ENCODE data around the gene ARHGAP21. TPM values are rescaled to one million over a fixed set of nuclear protein-coding genes. Genes with fewer than 3 reads are reported as not detected.

The ARHGAP21 gene
- total RNA-seq, 2 donors from 2014 or later = 95.6 to 101 TPM

GRCh38 chr10:24744946-24745345 is 21.3 kb upstream of the ARHGAP21 start:
- TF ChIP-seq CTCF (IDR thresholded peaks at IDR 0.05) = no peak
- no peaks in the 10 kb centered on the region for H3K36me3 ChIP-seq
- ATAC-seq (ENCODE audit: insufficient number of reproducible peaks, low FRiP score, low read depth) (no peak), DNase-seq (ENCODE audit: low spot score) (no peak)
- H3K4me3 ChIP-seq = no peak overlapping the region
- H3K9me3 ChIP-seq = no peaks in the 10 kb centered on the region
- no peak overlapping the region for H3K27ac ChIP-seq
- H3K4me1 ChIP-seq (ENCODE audit: control insufficient read depth in 1 of 2, low read depth in 2 of 2) = no peaks in the 10 kb centered on the region
- H3K27me3 ChIP-seq (replicated peaks; ENCODE audit: insufficient read depth) = no peaks in the 10 kb centered on the region

GRCh38 chr10:24740714-24741113 is 17.0 kb upstream of the ARHGAP21 start:
- Histone ChIP-seq H3K36me3 (no peaks in the 10 kb centered on the region), H3K9me3 (no peaks in the 10 kb centered on the region), H3K27me3 (replicated peaks; ENCODE audit: insufficient read depth) (no peaks in the 10 kb centered on the region), H3K27ac (no peak overlapping the region), H3K4me1 (ENCODE audit: control insufficient read depth in 1 of 2, low read depth in 2 of 2) (no peaks in the 10 kb centered on the region), H3K4me3 (no peak overlapping the region)
- ATAC-seq (ENCODE audit: insufficient number of reproducible peaks, low FRiP score, low read depth) (no peak), DNase-seq (ENCODE audit: low spot score) (no peak)
- TF ChIP-seq CTCF (IDR thresholded peaks at IDR 0.05) = no peak

- no peak for TF ChIP-seq CTCF (IDR thresholded peaks at IDR 0.05)
- ATAC-seq (ENCODE audit: insufficient number of reproducible peaks, low FRiP score, low read depth) = no peak
Measured at GRCh38 chr10:24737001-24737400, 13.3 kb upstream of the ARHGAP21 start.

GRCh38 chr10:24731942-24732341 is 8.3 kb upstream of the ARHGAP21 start:
- TF ChIP-seq CTCF (IDR thresholded peaks at IDR 0.05) = no peak
- no peak for DNase-seq (ENCODE audit: low spot score)
- no peaks in the 10 kb centered on the region for H3K9me3 ChIP-seq
- ATAC-seq (ENCODE audit: insufficient number of reproducible peaks, low FRiP score, low read depth) = no peak
- H3K4me1 ChIP-seq (ENCODE audit: control insufficient read depth in 1 of 2, low read depth in 2 of 2) = no peaks in the 10 kb centered on the region
- no peak overlapping the region for H3K4me3 ChIP-seq
- no peaks in the 10 kb centered on the region for H3K36me3 ChIP-seq
- H3K27me3 ChIP-seq (replicated peaks; ENCODE audit: insufficient read depth) = no peaks in the 10 kb centered on the region
- H3K27ac ChIP-seq = no peak overlapping the region

More at GRCh38 chr10:24737001-24737400, 13.3 kb upstream of the ARHGAP21 start:
- Histone ChIP-seq H3K36me3 (no peaks in the 10 kb centered on the region), H3K27me3 (replicated peaks; ENCODE audit: insufficient read depth) (no peaks in the 10 kb centered on the region), H3K4me1 (ENCODE audit: control insufficient read depth in 1 of 2, low read depth in 2 of 2) (no peaks in the 10 kb centered on the region), H3K4me3 (no peak overlapping the region), H3K9me3 (no peaks in the 10 kb centered on the region), H3K27ac (no peak overlapping the region)
- DNase-seq (ENCODE audit: low spot score) = no peak

- H3K27ac ChIP-seq = no peak overlapping the region
- H3K27me3 ChIP-seq (replicated peaks; ENCODE audit: insufficient read depth) = no peaks in the 10 kb centered on the region
- no peaks in the 10 kb centered on the region for H3K36me3 ChIP-seq
- no peak overlapping the region for H3K4me3 ChIP-seq
- H3K9me3 ChIP-seq = no peaks in the 10 kb centered on the region
- no peak for ATAC-seq (ENCODE audit: insufficient number of reproducible peaks, low FRiP score, low read depth)
- DNase-seq (ENCODE audit: low spot score) = no peak
- H3K4me1 ChIP-seq (ENCODE audit: control insufficient read depth in 1 of 2, low read depth in 2 of 2) = no peaks in the 10 kb centered on the region
- TF ChIP-seq CTCF (IDR thresholded peaks at IDR 0.05) = no peak
Measured at GRCh38 chr10:24730811-24731210, 7.1 kb upstream of the ARHGAP21 start.
